ENCODE data around the gene UBE3B. TPM values are rescaled to one million over a fixed set of nuclear protein-coding genes. Genes with fewer than 3 reads are reported as not detected.

Gene UBE3B
- polyA plus RNA-seq, 1 experiment: 43.9 TPM

- TF ChIP-seq CTCF (IDR thresholded peaks at IDR 0.05; ENCODE audit: insufficient read depth, low read depth, low read length): no peak
- POLR2A ChIA-PET: interaction anchor here (0.8 kb wide), 1 partner anchor 253 kb away, joined by 3 read pairs; no protein-coding TSS in a partner anchor
- H3K27me3 ChIP-seq (ENCODE audit: control insufficient read depth, insufficient read depth, low read length): no peaks in the 10 kb centered on the region
- CTCF ChIA-PET: interaction anchor here (1.6 to 2.6 kb wide), 3 partner anchors 26 to 250 kb away, joined by 4 to 10 read pairs (median 5); no protein-coding TSS in a partner anchor
- no peak for DNase-seq (ENCODE audit: low read depth)
- H3K4me3 ChIP-seq (ENCODE audit: low read depth, low read length): no peak overlapping the region
- H3K36me3 ChIP-seq (ENCODE audit: control insufficient read depth, insufficient read depth, low read length): peaks cover 36% of the 10 kb centered on the region
These were observed 47.2 kb downstream of the UBE3B start for GRCh38 chr12:109524466-109525278.

- H3K36me3 ChIP-seq (ENCODE audit: control insufficient read depth, insufficient read depth, low read length): peaks cover 33% of the 10 kb centered on the region
- CTCF ChIA-PET: interaction anchor here (1.1 to 2.6 kb wide), 3 partner anchors 11 to 249 kb away, joined by 3 to 10 read pairs (median 5); no protein-coding TSS in a partner anchor
These were observed 47.8 kb downstream of the UBE3B start for GRCh38 chr12:109525279-109525585.

GRCh38 chr12:109527489-109528123, 50.2 kb downstream of the UBE3B start:
- Histone ChIP-seq H3K27me3 (ENCODE audit: control insufficient read depth, insufficient read depth, low read length) (no peaks in the 10 kb centered on the region), H3K36me3 (ENCODE audit: control insufficient read depth, insufficient read depth, low read length) (peaks cover 17% of the 10 kb centered on the region), H3K4me3 (ENCODE audit: low read depth, low read length) (no peak overlapping the region)
- ChIA-PET CTCF (interaction anchor here (1.0 kb wide), 1 partner anchor 11 kb away, joined by 3 read pairs; no protein-coding TSS in a partner anchor), POLR2A (no interaction called here)
- TF ChIP-seq CTCF (IDR thresholded peaks at IDR 0.05; ENCODE audit: insufficient read depth, low read depth, low read length): no peak
- no peak for DNase-seq (ENCODE audit: low read depth)

More at GRCh38 chr12:109525279-109525585, 47.8 kb downstream of the UBE3B start:
- no peak for DNase-seq (ENCODE audit: low read depth)
- TF ChIP-seq CTCF (IDR thresholded peaks at IDR 0.05; ENCODE audit: insufficient read depth, low read depth, low read length): no peak
- H3K27me3 ChIP-seq (ENCODE audit: control insufficient read depth, insufficient read depth, low read length): no peaks in the 10 kb centered on the region
- POLR2A ChIA-PET: interaction anchor here (0.8 kb wide), 1 partner anchor 252 kb away, joined by 3 read pairs; no protein-coding TSS in a partner anchor
- no peak overlapping the region for H3K4me3 ChIP-seq (ENCODE audit: low read depth, low read length)

GRCh38 chr12:109529691-109530640, 52.5 kb downstream of the UBE3B start:
- Histone ChIP-seq H3K4me3 (ENCODE audit: low read depth, low read length) (no peak overlapping the region), H3K27me3 (ENCODE audit: control insufficient read depth, insufficient read depth, low read length) (no peaks in the 10 kb centered on the region), H3K36me3 (ENCODE audit: control insufficient read depth, insufficient read depth, low read length) (peaks cover 14% of the 10 kb centered on the region)
- POLR2A ChIA-PET: no interaction called here
- no peak for TF ChIP-seq CTCF (IDR thresholded peaks at IDR 0.05; ENCODE audit: insufficient read depth, low read depth, low read length)
- no peak for DNase-seq (ENCODE audit: low read depth)
- CTCF ChIA-PET: interaction anchor here (0.8 to 1.1 kb wide), 2 partner anchors 9 to 16 kb away, joined by 3 read pairs; no protein-coding TSS in a partner anchor
